ENCODE data around the gene GPR37. TPM values are rescaled to one million over a fixed set of nuclear protein-coding genes. Genes with fewer than 3 reads are reported as not detected.

Gene GPR37
- total RNA-seq, 2 donors from 2014 or later: not detected

GRCh38 chr7:124773938-124774337, 8.3 kb upstream of the GPR37 start:
- H3K27ac Mint-ChIP-seq: no peak overlapping the region
- no peak for ATAC-seq (replicated peaks in 1 of 2)
- H3K9me3 Mint-ChIP-seq: no peaks in the 10 kb centered on the region
- no peaks in the 10 kb centered on the region for H3K36me3 Mint-ChIP-seq (ENCODE audit: insufficient read depth in 2 of 2)
- no peaks in the 10 kb centered on the region for H3K4me1 Mint-ChIP-seq (ENCODE audit: low read depth)
- H3K27me3 Mint-ChIP-seq (ENCODE audit: low read depth): peaks cover 44% of the 10 kb centered on the region
- H3K4me3 Mint-ChIP-seq: no peak overlapping the region
- DNase-seq: no peak

- Mint-ChIP-seq H3K27me3 (ENCODE audit: low read depth) (peaks cover 44% of the 10 kb centered on the region), H3K27ac (no peak overlapping the region), H3K9me3 (no peaks in the 10 kb centered on the region), H3K4me1 (ENCODE audit: low read depth) (no peaks in the 10 kb centered on the region), H3K36me3 (ENCODE audit: insufficient read depth in 2 of 2) (no peaks in the 10 kb centered on the region), H3K4me3 (no peak overlapping the region)
- ATAC-seq (replicated peaks in 1 of 2): no peak
- DNase-seq: no peak
Observed at GRCh38 chr7:124773339-124773738, 7.7 kb upstream of the GPR37 start.

DNA sequence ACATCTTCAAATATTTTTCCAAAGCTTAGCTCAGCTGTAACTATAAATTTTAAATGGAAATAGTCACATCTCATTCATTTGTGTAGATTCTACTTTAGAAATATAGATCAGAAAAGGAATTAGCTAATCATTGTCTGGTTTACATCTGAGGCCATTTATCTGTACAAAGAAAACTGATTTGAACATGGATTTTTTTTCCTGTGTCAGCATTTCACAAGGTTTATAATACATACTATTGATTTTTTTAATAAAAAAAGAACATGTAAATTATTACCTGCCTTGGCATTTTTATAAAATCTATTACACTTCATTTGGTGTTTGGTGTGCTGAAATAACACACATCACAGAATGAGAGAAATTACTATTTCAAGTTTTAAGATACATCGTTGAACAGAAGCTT, 3.5 kb upstream of the GPR37 start:
- Mint-ChIP-seq H3K36me3 (ENCODE audit: insufficient read depth in 2 of 2) (peaks cover 0 to 2% of the 10 kb centered on the region in 2 donors), H3K4me3 (no peak overlapping the region), H3K27me3 (ENCODE audit: low read depth) (peaks cover 72% of the 10 kb centered on the region), H3K27ac (no peak overlapping the region), H3K4me1 (ENCODE audit: low read depth) (peaks cover 13% of the 10 kb centered on the region), H3K9me3 (no peaks in the 10 kb centered on the region)
- ATAC-seq (replicated peaks in 1 of 2) (no peak), DNase-seq (no peak)

DNA sequence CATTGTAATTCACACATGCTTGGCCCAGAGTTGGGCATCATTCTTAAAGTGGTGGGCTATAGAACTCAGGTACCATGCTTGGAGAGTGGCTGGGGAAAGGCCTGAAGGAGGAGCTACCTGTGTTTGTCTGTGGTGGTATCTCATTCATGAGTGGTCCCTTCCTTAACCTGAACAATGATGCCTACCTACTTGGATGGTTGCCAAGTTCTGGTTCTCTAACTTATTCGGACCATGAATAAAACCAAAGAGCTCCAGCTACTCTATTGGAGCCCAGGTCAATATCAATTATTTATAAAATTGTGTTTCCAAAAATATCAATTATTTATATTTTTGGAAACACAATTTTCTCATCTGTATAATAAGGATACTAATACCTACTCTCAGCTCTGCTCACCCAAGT, 2.9 kb upstream of the GPR37 start:
- DNase-seq (no peak), ATAC-seq (replicated peaks in 1 of 2) (no peak)
- Mint-ChIP-seq H3K27me3 (ENCODE audit: low read depth) (peaks cover 72% of the 10 kb centered on the region), H3K4me1 (ENCODE audit: low read depth) (peaks cover 18% of the 10 kb centered on the region), H3K36me3 (ENCODE audit: insufficient read depth in 2 of 2) (peaks cover 0 to 2% of the 10 kb centered on the region in 2 donors), H3K27ac (no peak overlapping the region), H3K4me3 (no peak overlapping the region), H3K9me3 (no peaks in the 10 kb centered on the region)

- H3K27me3 Mint-ChIP-seq (ENCODE audit: low read depth): peaks cover 58% of the 10 kb centered on the region
Observed at GRCh38 chr7:124764847-124765400, 668 bp downstream of the GPR37 start.

DNA sequence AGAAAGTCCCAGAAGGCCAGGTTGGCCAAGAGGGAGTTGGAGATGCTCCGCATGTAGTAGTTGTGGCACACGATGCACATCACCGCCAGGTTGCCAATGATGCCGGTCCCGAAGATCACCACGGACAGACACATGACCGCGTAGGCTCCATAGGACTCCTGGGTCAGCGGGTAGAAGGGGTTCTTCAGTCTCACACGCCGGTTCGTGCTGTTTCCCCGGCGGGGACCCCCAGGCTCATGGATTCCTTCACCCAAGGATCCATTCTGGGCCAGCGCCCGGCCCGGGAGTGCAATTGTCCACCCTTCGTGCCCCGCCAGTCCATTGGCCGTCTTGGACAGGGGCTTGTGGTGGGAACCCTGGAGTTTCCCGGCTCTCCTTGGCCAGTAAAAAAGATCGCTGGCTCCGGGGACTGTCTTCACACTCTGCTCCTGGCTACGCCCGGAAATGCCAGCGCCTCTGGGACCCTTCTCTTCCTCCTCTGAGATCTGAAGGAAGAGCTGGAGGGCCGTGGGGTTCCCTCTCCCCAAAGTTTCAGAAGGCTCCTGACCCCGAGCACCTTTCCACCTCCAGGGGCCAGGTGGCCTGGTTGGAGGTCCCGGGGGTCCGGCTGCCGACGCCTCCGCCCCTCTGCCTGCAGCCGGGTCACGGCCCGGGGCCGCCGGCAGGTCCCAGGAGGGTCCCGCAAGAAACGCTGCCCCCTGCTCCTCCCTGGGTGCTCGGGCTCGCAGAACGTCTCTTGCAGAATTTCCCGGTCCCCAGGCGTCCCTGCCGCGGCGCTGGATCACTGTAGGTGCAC, 1.3 kb downstream of the GPR37 start:
- ATAC-seq (replicated peaks in 1 of 2) (no peak), DNase-seq (no peak)
- Mint-ChIP-seq H3K36me3 (ENCODE audit: insufficient read depth in 2 of 2) (peaks cover 0 to 2% of the 10 kb centered on the region in 2 donors), H3K27ac (no peak overlapping the region), H3K27me3 (ENCODE audit: low read depth) (peaks cover 65% of the 10 kb centered on the region), H3K4me1 (ENCODE audit: low read depth) (peaks cover 18% of the 10 kb centered on the region), H3K9me3 (no peaks in the 10 kb centered on the region), H3K4me3 (peak overlapping the region; percentile 88)

More at GRCh38 chr7:124764847-124765400, 668 bp downstream of the GPR37 start:
- peak overlapping the region; percentile 88 for H3K4me3 Mint-ChIP-seq
- DNase-seq: peak; percentile 17
- peaks cover 18% of the 10 kb centered on the region for H3K4me1 Mint-ChIP-seq (ENCODE audit: low read depth)
- no peaks in the 10 kb centered on the region for H3K9me3 Mint-ChIP-seq
- peaks cover 0 to 2% of the 10 kb centered on the region in 2 donors for H3K36me3 Mint-ChIP-seq (ENCODE audit: insufficient read depth in 2 of 2)
- peak; percentile 54 to 58 for ATAC-seq (replicated peaks in 1 of 2)
- no peak overlapping the region for H3K27ac Mint-ChIP-seq

- H3K36me3 Mint-ChIP-seq (ENCODE audit: insufficient read depth in 2 of 2): peaks cover 0 to 2% of the 10 kb centered on the region in 2 donors
- no peak overlapping the region for H3K4me3 Mint-ChIP-seq
- peaks cover 18% of the 10 kb centered on the region for H3K4me1 Mint-ChIP-seq (ENCODE audit: low read depth)
- H3K27me3 Mint-ChIP-seq (ENCODE audit: low read depth): peaks cover 70% of the 10 kb centered on the region
- H3K27ac Mint-ChIP-seq: no peak overlapping the region
- ATAC-seq (replicated peaks in 1 of 2): no peak
- no peaks in the 10 kb centered on the region for H3K9me3 Mint-ChIP-seq
- no peak for DNase-seq
Observed at GRCh38 chr7:124762611-124763143, 2.9 kb downstream of the GPR37 start.

DNA sequence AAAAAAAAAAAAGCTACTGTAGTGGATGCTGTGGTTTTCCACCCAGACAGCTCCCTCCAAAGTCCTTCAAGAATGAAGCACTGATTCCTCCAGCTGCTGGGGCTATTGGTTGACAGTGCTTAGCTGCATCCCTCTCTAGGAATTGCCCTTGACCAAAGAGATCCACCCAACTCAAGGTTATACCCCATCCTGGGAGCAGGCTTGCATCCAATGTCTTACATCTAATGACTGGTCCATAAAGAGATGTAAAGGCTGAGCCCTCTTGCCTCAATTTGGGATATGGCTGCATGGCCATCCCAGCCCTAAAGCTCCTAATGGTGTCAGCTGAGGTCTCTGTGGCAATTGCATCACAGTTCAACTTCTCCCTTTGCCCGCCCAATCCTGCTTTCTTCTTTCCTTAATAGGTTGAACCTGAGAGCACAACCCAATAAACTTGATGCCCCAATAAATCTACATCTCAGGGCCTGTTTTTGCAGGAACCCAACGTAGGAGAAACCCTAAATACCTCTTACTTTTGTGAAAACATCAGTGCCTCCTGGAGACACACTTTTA, 4.4 kb downstream of the GPR37 start:
- peaks cover 59% of the 10 kb centered on the region for H3K27me3 Mint-ChIP-seq (ENCODE audit: low read depth)

GRCh38 chr7:124758327-124758726, 7.3 kb downstream of the GPR37 start:
- peaks cover 40% of the 10 kb centered on the region for H3K27me3 Mint-ChIP-seq (ENCODE audit: low read depth)
- no peak for ATAC-seq (replicated peaks in 1 of 2)
- DNase-seq: no peak
- no peak overlapping the region for H3K4me3 Mint-ChIP-seq
- no peaks in the 10 kb centered on the region for H3K9me3 Mint-ChIP-seq
- H3K36me3 Mint-ChIP-seq (ENCODE audit: insufficient read depth in 2 of 2): no peaks in the 10 kb centered on the region
- H3K27ac Mint-ChIP-seq: no peak overlapping the region
- no peaks in the 10 kb centered on the region for H3K4me1 Mint-ChIP-seq (ENCODE audit: low read depth)

More for the DNA sequence above, 4.4 kb downstream of the GPR37 start:
- ATAC-seq (replicated peaks in 1 of 2) (no peak), DNase-seq (no peak)
- H3K4me1 Mint-ChIP-seq (ENCODE audit: low read depth): peaks cover 18% of the 10 kb centered on the region
- no peaks in the 10 kb centered on the region for H3K9me3 Mint-ChIP-seq
- no peak overlapping the region for H3K4me3 Mint-ChIP-seq
- peaks cover 0 to 2% of the 10 kb centered on the region in 2 donors for H3K36me3 Mint-ChIP-seq (ENCODE audit: insufficient read depth in 2 of 2)
- no peak overlapping the region for H3K27ac Mint-ChIP-seq

DNA sequence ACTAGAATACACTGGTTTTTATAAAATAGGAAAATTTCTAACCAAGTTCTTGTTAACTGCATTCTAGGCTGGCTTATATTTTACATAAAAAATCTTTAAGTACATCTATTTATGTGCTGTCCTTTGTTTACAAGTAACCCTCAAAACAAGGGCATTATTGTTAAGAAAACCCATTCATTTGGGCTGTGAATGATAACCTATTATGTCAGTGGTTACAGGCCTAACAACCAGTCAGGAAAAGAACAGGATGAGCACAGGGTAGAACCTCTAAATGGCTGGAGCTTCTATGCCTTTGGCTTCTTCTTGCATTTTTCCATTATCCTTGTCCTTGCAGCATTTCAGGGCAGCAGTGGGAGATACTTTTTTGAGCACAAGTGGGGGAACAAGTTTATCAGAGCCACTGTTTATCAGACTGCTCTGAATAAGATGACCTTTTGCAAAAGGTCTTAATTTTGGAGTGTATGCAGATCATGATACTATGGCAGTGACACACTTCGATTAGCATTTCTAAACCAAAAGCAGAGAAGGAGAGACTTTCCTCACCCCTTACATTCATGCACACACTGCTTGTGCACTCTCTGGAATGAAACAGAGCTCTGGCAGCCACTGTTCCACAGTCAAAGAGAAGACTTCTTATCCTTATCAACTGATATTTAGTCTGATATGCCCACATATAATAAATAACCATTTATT, 10.9 kb downstream of the GPR37 start:
- Mint-ChIP-seq H3K4me3 (no peak overlapping the region), H3K36me3 (ENCODE audit: insufficient read depth in 2 of 2) (no peaks in the 10 kb centered on the region), H3K27me3 (ENCODE audit: low read depth) (peaks cover 21% of the 10 kb centered on the region), H3K27ac (no peak overlapping the region), H3K9me3 (no peaks in the 10 kb centered on the region), H3K4me1 (ENCODE audit: low read depth) (no peaks in the 10 kb centered on the region)
- DNase-seq: no peak
- no peak for ATAC-seq (replicated peaks in 1 of 2)

GRCh38 chr7:124752310-124752709, 13.3 kb downstream of the GPR37 start:
- DNase-seq: no peak
- no peaks in the 10 kb centered on the region for H3K9me3 Mint-ChIP-seq
- no peaks in the 10 kb centered on the region for H3K36me3 Mint-ChIP-seq (ENCODE audit: insufficient read depth in 2 of 2)
- no peak overlapping the region for H3K4me3 Mint-ChIP-seq
- ATAC-seq (replicated peaks in 1 of 2): no peak
- H3K4me1 Mint-ChIP-seq (ENCODE audit: low read depth): no peaks in the 10 kb centered on the region
- H3K27me3 Mint-ChIP-seq (ENCODE audit: low read depth): peaks cover 15% of the 10 kb centered on the region
- H3K27ac Mint-ChIP-seq: no peak overlapping the region

DNA sequence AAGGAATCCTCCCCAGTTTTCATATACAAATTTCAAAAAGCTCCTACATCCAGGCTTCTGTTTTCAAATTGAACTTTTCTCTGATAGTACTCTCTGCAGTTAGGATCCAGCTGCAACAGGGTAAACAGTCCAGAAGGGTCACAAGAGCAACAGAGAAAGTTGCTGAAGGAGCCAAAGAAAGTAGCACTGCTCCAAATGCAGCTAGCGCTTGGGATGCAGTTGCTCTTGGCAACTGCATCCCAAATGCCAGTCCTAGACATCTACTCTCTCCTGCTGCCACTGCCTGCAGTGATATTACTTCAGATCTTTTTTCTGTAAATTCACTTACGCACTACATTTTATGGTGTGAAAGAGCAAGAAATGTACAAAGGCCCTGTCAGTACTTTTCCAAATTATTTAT, 14.6 kb downstream of the GPR37 start:
- Mint-ChIP-seq H3K36me3 (ENCODE audit: insufficient read depth in 2 of 2) (no peaks in the 10 kb centered on the region), H3K4me1 (ENCODE audit: low read depth) (no peaks in the 10 kb centered on the region), H3K27me3 (ENCODE audit: low read depth) (peaks cover 18% of the 10 kb centered on the region), H3K9me3 (no peaks in the 10 kb centered on the region), H3K27ac (no peak overlapping the region), H3K4me3 (no peak overlapping the region)
- DNase-seq: no peak
- no peak for ATAC-seq (replicated peaks in 1 of 2)

DNA sequence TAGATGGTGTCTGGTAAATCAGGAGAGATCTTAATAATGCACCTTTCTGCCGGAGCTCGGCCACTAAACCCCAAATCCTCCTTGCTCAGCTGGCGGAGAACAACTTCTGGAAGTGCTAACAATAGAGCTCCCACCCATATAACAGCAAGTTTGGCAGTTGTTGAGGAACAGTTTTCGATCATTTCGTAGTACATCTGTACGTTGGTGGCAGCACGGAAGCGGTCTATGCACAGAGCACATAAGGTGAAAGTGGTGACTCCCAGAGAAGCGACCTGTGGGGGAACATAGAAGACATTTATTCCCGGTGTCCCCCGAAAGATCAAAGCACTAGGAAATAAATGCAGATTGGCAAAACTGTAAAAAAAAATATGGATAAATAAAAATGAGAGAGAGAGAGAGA, 18.5 kb downstream of the GPR37 start:
- DNase-seq: no peak
- no peak for ATAC-seq (replicated peaks in 1 of 2)
- Mint-ChIP-seq H3K4me1 (ENCODE audit: low read depth) (no peaks in the 10 kb centered on the region), H3K4me3 (no peak overlapping the region), H3K27ac (peak overlapping the region; percentile 30), H3K9me3 (no peaks in the 10 kb centered on the region), H3K27me3 (ENCODE audit: low read depth) (peaks cover 16% of the 10 kb centered on the region), H3K36me3 (ENCODE audit: insufficient read depth in 2 of 2) (no peaks in the 10 kb centered on the region)

Measured in activated T-cell treated with anti-CD3 and anti-CD28 coated beads, Interleukin-2, amount 50 U/mL, for 72 hours (primary cell).